OCI-LY1 (cell line): Measurements from ENCODE around the gene FAM149A.

ENCODE experiments used
- EZH2 ChIP-seq: fragments of 200-600 bp; sonication (generic), shearing (Covaris generic); IDR thresholded peaks from 2 replicates; pipeline ENCODE4 v1.8.0; 2017; ENCODE audit warnings: borderline replicate concordance, mixed run types, mild to moderate bottlenecking, antibody characterized with exemption, low read length, moderate library complexity, mixed read lengths
- TF ChIP-seq, protein P1 (sequence below): fragments of 200-600 bp; sonication (generic), shearing (Covaris generic); IDR thresholded peaks from 2 replicates; pipeline ENCODE4 v1.5.1; 2017; ENCODE audit warnings: mild to moderate bottlenecking, antibody characterized with exemption, low read length, moderate library complexity, mixed read lengths

DNA sequence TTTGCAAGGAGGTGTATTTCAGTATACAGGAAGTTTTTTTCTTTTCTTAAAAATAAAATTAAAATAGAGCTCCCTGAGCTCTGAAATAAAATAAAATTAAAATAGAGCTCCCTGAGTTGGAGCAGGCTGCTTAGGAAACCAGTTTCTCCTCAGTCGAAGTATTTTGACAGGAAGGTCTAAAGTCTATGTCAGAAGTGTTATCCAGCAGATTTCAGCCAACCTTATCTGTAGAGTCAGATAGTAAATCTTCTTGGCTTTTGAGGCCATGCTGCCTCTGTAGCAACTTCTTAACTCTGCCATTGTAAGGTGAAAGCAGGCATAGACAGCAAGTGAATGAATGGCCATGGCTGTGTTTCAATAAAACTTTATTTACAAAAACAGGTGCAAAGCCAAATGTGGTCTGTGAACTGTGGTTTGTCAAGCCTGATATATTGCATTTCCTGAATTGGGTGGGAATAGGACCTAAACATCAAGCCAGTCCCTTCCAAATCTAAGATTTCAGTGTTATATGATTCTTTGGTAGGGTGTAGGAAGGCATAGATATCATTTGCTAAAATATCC is 113.3 kb downstream of the FAM149A start:
- TF ChIP-seq, protein P1, sequence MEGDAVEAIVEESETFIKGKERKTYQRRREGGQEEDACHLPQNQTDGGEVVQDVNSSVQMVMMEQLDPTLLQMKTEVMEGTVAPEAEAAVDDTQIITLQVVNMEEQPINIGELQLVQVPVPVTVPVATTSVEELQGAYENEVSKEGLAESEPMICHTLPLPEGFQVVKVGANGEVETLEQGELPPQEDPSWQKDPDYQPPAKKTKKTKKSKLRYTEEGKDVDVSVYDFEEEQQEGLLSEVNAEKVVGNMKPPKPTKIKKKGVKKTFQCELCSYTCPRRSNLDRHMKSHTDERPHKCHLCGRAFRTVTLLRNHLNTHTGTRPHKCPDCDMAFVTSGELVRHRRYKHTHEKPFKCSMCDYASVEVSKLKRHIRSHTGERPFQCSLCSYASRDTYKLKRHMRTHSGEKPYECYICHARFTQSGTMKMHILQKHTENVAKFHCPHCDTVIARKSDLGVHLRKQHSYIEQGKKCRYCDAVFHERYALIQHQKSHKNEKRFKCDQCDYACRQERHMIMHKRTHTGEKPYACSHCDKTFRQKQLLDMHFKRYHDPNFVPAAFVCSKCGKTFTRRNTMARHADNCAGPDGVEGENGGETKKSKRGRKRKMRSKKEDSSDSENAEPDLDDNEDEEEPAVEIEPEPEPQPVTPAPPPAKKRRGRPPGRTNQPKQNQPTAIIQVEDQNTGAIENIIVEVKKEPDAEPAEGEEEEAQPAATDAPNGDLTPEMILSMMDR: no peak
- TF ChIP-seq EZH2: no peak
